Lung (tissue), 12 donors: ENCODE results near the gene PBXIP1. TPM values are rescaled to one million over a fixed set of nuclear protein-coding genes. Genes with fewer than 3 reads are reported as not detected.
A peak's percentile ranks its signal among the peaks of the same experiment; 100 is the strongest.

ENCODE experiments used
- ATAC-seq: fragments of 200-7000 bp; cut with Tn5 transposase; one replicate; pipeline ENCODE4 v1.9.1; 2020; ENCODE audit warnings: moderate number of reproducible peaks; ENCODE audit not compliant: insufficient read depth, low FRiP score
- DNase-seq, 3 donors: peaks; one replicate each; pipeline ENCODE4 v3.0.0-alpha.2; 2013 to 2017
- H3K27ac ChIP-seq, 2 donors: one replicate each; pipeline ENCODE4 v1.5.1; 2013; ENCODE audit warnings: mild to moderate bottlenecking in 2 of 2, moderate library complexity in 2 of 2, control low read depth in 1 of 2, inconsistent platforms in 1 of 2, low read depth in 1 of 2, low read length in 1 of 2
- H3K27me3 ChIP-seq, 3 donors: one replicate each; pipeline ENCODE4 v1.5.1; 2013; ENCODE audit warnings: low read length in 2 of 3; ENCODE audit not compliant: control insufficient read depth in 3 of 3, insufficient read depth in 3 of 3
- H3K36me3 ChIP-seq, 4 donors: one replicate each; pipeline ENCODE4 v1.5.1; 2013; ENCODE audit warnings: low read length in 4 of 4, mild to moderate bottlenecking in 1 of 4, moderate library complexity in 1 of 4; ENCODE audit not compliant: control insufficient read depth in 4 of 4, insufficient read depth in 4 of 4
- H3K4me1 ChIP-seq, 5 donors: one replicate each; pipeline ENCODE4 v1.5.1; 2013; ENCODE audit warnings: low read length in 5 of 5, mild to moderate bottlenecking in 2 of 5, moderate library complexity in 1 of 5; ENCODE audit not compliant: control insufficient read depth in 5 of 5, insufficient read depth in 5 of 5
- H3K4me3 ChIP-seq: one replicate; pipeline ENCODE4 v1.5.1; 2013; ENCODE audit warnings: mild to moderate bottlenecking, control low read depth, moderate library complexity
- H3K9ac ChIP-seq, 2 donors: one replicate each; pipeline ENCODE4 v1.5.1; 2013; ENCODE audit warnings: low read length in 2 of 2, control low read depth in 1 of 2; ENCODE audit not compliant: insufficient read depth in 1 of 2
- H3K9me3 ChIP-seq, 4 donors: one replicate each; pipeline ENCODE4 v1.5.1; 2013; ENCODE audit warnings: low read length in 3 of 4, mild to moderate bottlenecking in 1 of 4, moderate library complexity in 1 of 4; ENCODE audit not compliant: control insufficient read depth in 4 of 4, insufficient read depth in 3 of 4
- WGBS, 2 donors: extraction: QIAGEN DNeasy Blood & Tissue Kit; methylation state at CpG; one replicate each; pipeline ENCODE4 v1.1.7; 2013; 5-methylcytosine and 5-hydroxymethylcytosine counted together
- polyA plus RNA-seq, 2 donors: library from polyadenylated mRNA; stranded (reverse); fragments of 200-250 nt; gene quantifications; one replicate each; pipeline ENCODE4 v1.2.1, GENCODE V29; 2013
- total RNA-seq, 2 donors: library from RNA; depleted of rRNA in 1 of 2; stranded (reverse); fragments of >200 nt in 1 of 2; gene quantifications; one replicate each; pipeline ENCODE4 v1.2.1, GENCODE V29; 2014 to 2021
- TF ChIP-seq, protein P1 (sequence below): IDR thresholded peaks from 2 replicates; pipeline ENCODE4 v1.5.1; 2012; ENCODE audit warnings: mild to moderate bottlenecking; ENCODE audit errors: control extremely low read depth, extremely low read depth
- donor health status: control.
- donor health status: control.
- donor health status: Bipolar disorder and iron deficiency.
- donor health status: healthy.
- donor health status: DM: yes; HTN: yes; CAD: no.

PBXIP1 gene
- total and polyA plus RNA-seq, 4 donors: 32.8 to 178 (median 35.3) TPM

DNA sequence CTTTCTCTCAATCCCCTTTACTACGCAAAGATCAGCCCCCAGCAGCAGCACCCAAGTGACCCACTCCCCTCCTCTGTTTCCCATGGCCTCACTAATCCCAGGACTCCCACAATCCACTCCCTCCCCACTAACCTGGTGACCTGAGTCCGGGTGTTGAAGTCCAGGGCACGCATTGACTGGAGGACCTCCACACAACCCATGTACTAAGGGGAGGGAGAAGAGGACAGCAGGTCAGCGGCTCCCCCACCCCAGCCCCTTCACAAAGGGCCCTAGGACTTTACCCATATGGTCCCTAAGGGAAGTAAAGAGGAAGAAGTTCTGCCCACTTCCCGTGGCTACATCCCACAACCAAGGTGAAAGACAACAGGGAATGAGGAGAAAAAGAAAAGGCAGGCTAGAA, 13.3 kb upstream of the PBXIP1 start:
- Histone ChIP-seq H3K36me3 (peaks cover 18 to 41% (median 27%) of the 10 kb centered on the region in 4 donors), H3K27ac (peak overlapping the region in 1 of 2 donors; percentile 94), H3K27me3 (no peaks in the 10 kb centered on the region), H3K4me1 (peaks cover 0 to 51% (median 22%) of the 10 kb centered on the region in 5 donors), H3K9ac (peak overlapping the region in 1 of 2 donors; percentile 7), H3K4me3 (peak overlapping the region; percentile 12), H3K9me3 (no peaks in the 10 kb centered on the region)
- TF ChIP-seq, protein P1, sequence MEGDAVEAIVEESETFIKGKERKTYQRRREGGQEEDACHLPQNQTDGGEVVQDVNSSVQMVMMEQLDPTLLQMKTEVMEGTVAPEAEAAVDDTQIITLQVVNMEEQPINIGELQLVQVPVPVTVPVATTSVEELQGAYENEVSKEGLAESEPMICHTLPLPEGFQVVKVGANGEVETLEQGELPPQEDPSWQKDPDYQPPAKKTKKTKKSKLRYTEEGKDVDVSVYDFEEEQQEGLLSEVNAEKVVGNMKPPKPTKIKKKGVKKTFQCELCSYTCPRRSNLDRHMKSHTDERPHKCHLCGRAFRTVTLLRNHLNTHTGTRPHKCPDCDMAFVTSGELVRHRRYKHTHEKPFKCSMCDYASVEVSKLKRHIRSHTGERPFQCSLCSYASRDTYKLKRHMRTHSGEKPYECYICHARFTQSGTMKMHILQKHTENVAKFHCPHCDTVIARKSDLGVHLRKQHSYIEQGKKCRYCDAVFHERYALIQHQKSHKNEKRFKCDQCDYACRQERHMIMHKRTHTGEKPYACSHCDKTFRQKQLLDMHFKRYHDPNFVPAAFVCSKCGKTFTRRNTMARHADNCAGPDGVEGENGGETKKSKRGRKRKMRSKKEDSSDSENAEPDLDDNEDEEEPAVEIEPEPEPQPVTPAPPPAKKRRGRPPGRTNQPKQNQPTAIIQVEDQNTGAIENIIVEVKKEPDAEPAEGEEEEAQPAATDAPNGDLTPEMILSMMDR: no peak
- WGBS, 2 donors: 68 to 70% methylated on average over 5 of the region's 5 CpGs
- ATAC-seq: no peak
- no peak for DNase-seq

DNA sequence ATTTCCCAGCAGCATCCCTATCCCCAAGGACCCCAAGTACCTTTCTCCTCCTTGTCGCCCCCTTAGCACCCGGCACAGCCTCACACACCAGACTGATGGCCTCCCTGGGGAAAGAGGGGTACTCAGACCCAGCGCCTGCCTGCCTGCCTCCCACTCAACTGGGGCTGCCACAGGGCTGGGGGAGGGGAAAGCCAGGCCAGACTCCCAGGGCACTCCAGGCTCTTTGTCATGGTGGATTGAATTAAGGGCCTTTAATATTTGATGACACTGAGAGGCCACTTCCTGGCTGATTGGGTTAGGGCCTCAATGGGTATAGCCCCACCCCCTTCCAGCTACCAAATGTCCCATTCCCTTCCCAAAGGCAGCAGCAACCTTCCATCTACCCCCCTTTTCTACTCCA, 12.8 kb upstream of the PBXIP1 start:
- Histone ChIP-seq H3K9ac (no peak overlapping the region), H3K36me3 (peaks cover 18 to 45% (median 30%) of the 10 kb centered on the region in 4 donors), H3K4me1 (peaks cover 0 to 51% (median 23%) of the 10 kb centered on the region in 5 donors), H3K4me3 (no peak overlapping the region), H3K27me3 (no peaks in the 10 kb centered on the region), H3K9me3 (no peaks in the 10 kb centered on the region), H3K27ac (peak overlapping the region in 1 of 2 donors; percentile 94)
- 87 to 89% methylated on average over 3 of the region's 3 CpGs for WGBS, 2 donors
- ATAC-seq: no peak
- DNase-seq: no peak
- TF ChIP-seq, protein P1: no peak

DNA sequence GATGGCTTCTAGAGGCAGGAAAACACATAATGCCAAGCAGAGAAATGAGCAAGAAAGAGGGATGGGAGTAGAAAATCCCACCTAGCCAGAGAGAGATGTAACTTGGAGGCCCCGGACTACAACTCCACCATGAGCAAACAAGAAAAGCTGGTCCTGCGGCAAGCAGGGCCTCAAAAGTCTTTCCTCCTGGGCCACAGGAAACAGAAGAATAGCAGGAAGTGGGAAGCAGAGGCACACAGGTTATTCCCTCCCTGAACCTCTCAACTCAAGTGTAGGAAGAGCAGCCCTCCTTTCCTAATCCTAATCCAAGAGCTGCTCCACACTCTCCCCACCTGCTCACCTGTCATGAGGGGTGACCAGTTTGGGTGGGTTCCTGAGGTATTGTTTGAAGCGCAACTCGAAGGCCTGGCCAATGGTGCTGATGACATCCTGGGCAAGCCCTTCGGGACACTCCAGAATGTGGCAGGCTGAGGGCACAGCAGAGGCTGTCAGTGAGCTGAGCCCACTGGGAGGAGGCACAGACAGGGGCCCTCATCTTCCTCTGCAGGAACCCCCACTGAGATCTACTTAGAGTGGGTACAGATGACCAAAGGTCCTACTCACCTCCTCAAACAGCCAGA, 11.5 kb upstream of the PBXIP1 start:
- TF ChIP-seq, protein P1: no peak
- H3K27me3 ChIP-seq: no peaks in the 10 kb centered on the region
- no peaks in the 10 kb centered on the region for H3K9me3 ChIP-seq
- no peak for DNase-seq
- ATAC-seq: no peak
- peaks cover 18 to 53% (median 33%) of the 10 kb centered on the region in 4 donors for H3K36me3 ChIP-seq
- H3K27ac ChIP-seq: peak overlapping the region in 1 of 2 donors; percentile 23
- H3K4me1 ChIP-seq: peaks cover 0 to 50% (median 27%) of the 10 kb centered on the region in 5 donors
- WGBS, 2 donors: 66 to 69% methylated on average over 5 of the region's 5 CpGs
- H3K4me3 ChIP-seq: no peak overlapping the region
- H3K9ac ChIP-seq: no peak overlapping the region
